Measurements from ENCODE around the gene MINDY1.
A peak's percentile ranks its signal among the peaks of the same experiment; 100 is the strongest.

MINDY1 gene, protein sequence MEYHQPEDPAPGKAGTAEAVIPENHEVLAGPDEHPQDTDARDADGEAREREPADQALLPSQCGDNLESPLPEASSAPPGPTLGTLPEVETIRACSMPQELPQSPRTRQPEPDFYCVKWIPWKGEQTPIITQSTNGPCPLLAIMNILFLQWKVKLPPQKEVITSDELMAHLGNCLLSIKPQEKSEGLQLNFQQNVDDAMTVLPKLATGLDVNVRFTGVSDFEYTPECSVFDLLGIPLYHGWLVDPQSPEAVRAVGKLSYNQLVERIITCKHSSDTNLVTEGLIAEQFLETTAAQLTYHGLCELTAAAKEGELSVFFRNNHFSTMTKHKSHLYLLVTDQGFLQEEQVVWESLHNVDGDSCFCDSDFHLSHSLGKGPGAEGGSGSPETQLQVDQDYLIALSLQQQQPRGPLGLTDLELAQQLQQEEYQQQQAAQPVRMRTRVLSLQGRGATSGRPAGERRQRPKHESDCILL

DNA sequence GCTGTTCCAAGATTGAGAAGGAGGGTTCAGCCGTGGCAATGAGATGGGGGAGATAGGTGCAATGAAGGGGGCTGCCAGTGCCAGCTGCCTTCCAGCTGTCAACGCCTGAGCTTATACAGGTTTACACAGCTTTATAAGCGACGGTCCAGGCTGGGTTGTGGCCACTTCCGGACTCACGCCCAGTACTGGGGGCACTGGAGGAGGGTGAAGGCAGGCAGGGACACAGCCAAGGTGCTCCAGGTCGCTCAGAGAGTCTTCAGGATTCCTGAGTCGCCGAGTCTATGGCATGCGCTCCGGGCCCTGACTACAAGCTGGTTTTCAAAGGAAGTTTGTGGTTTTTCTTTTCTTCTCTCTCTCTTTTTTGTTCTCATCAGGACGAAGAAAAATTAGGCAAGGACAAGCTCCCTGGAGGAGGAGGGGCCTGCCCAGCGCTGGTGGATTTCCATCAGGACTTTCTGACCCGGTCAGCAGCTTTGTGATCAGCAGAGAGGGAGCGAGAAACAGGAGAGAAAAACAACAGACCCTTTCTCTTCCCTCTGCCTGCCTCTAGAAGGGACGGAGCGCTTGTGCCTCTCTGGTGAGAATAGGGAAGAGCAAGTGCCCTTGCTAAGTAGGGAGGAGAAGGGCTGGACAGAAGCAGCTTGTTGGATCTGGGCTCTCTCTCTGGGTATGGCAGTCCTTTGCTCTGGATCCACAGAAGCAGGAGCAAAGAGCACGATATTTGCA lies at the start of gene MINDY1:
TSS of gene MINDY1 (minus strand) at position 576 of the 726 bp plus-strand sequence. CDS start 4,285 bp downstream, outside the sequence.
- DNase-seq: peak; percentile 41

DNA sequence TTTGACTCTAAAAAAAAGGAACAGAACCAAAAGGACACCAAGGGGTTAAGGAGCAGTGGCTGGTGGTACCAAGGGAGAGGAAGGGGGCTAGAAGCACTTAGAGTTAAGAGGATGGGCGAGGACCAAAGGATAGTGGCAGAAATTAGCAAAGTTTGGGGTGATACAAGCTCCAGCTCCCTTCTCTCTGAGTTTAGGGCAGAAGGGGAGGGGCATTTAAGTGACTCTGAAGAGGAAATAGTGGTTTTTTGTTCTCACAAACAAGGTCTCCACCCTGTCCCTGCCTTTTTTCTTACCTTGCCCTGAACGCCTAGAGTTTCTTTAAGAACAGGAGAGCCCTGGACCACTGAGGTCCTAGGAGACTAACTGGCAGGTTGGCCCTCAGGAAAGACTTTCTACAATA lies 49.4 kb upstream of the MINDY1 start:
- no peak for DNase-seq

DNA sequence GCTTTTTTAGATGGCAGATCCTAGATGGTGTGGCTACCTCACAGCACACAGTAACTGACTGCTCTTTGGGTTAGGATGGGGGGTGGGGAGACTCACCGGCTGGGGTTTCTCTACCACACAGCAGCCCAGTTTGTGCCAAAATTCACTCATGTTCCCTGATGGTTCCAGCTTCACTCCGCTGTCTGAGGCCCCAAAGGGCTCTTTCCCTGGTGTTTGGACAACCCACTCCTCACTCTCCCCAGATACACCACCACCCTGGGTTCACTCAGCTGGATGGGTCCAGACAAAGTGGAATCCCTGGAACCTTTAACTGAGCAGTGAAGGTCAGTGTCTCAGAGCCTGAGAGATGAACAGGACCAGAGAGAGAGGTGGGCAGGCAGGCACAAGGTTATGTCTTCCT lies 48.9 kb upstream of the MINDY1 start:
- no peak for DNase-seq

DNA sequence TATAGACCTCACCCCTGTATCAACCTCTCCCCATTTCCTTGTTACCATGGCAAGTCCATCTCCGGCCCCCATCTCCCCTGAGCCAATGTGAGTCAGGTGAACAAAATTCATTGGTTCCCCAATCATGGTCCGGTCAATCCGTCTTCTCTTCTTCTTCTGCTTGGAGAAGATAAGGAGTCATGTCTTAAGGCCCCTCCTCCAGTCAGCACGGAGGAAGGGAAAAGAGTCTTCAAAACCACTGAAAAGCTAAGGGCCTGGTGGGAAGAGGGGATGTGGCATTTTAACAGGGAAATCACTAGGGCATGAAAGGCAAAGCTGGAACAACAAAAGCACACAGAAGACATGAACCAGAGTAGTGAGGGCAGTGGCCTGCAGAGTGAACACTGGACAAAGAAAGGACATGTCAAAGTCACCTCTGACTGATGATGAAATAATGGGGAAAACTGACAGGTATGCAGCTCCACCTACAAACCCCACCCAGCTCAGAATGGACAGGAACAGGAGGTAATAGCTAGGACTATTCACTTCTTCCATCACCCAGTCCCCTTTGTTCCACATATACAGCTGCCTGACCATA lies 48.4 kb upstream of the MINDY1 start:
- no peak for DNase-seq

DNA sequence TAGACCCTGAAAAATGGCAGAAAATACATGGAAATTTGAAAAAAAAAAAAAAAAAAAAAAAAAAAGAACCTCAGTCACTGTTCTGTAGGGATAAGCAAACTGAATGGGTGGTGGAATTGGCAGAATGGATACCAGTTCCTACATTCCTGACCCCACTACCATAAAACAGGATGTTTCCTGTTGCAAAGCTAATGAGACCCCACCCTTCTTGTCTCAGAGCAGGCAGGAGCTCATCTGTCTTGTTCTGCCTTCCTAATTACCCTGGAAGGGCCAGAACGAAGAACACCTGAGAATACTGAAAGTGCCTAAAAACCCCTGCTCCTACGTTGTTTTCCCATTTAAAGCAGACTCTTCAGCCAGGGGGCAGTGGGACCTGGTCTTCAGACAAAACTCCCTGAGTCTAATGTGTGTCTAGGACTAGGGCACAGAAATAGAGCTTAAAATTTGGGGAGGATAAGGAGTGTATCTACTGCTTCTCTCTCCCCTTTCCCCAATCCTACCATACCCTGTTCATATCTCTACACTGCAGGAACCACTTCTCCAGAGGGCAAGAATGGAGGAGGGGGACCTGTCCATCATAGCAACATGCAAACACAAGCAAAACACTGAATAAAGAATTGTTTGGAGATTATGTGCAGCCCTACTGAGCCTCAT lies 44.8 kb upstream of the MINDY1 start:
- no peak for DNase-seq

DNA sequence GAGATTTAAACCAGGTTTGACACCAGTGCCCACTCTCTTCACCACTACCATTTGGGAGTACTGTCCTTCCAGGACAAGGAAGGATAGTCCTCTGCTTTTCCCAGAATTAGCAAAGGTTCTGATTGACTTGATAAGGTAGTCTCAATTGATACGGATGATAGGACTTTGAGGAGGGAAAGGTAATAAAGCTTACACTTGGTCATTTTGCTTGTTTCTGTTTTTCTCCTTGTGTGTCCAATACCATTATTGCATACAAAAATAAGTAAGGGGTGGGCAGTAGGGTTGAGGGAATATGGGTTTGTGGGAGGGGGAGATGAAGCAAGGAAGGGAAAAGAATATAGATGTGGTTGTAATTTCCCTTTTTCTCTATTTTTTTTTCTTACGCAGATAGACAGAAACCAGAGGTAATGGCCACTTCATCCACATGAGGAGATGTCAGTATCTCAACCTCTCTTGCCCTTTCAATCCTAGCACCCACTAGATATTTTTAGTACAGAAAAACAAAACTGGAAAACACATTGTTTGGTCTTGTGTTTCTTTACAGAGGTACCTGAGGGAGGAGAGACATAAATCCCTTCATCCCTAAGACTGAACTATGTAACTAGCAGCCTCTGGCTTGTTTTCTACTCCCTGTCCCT lies 43.5 kb upstream of the MINDY1 start:
- DNase-seq: no peak

DNA sequence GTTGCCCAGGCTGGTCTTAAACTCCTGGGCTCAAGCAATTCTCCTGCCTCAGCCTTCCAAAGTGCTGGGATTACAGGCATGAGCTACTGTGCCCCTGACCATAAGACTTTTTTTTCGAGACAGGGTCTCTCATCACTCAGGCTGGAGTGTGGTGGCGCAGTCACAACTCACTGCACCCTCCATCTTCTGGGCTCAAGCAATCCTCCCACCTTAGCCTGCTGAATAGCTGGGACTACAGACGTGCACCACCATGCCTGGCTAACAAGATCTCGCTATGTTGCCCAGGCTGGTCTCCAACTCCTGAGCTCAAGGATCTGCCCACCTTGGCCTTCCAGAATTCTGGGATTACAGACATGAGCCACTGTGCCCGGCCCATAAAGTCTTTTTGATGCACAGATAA lies 42.8 kb upstream of the MINDY1 start:
- no peak for DNase-seq

DNA sequence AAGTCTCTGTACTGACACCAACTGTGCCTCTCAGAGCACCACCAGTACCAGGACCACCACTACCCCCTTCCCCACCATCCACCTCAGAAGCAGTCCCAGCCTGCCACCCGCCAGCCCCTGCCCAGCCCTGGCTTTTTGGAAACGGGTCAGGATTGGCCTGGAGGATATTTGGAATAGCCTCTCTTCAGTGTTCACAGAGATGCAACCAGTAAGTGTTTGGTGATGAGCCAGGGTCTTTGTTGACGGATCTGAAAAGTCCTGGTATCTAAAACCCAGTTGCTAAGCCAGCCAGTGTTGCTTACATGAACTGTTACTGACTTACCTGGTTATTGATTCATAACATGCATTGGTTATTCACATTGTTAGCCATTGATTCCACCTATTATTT lies 41.9 kb upstream of the MINDY1 start:
- no peak for DNase-seq

DNA sequence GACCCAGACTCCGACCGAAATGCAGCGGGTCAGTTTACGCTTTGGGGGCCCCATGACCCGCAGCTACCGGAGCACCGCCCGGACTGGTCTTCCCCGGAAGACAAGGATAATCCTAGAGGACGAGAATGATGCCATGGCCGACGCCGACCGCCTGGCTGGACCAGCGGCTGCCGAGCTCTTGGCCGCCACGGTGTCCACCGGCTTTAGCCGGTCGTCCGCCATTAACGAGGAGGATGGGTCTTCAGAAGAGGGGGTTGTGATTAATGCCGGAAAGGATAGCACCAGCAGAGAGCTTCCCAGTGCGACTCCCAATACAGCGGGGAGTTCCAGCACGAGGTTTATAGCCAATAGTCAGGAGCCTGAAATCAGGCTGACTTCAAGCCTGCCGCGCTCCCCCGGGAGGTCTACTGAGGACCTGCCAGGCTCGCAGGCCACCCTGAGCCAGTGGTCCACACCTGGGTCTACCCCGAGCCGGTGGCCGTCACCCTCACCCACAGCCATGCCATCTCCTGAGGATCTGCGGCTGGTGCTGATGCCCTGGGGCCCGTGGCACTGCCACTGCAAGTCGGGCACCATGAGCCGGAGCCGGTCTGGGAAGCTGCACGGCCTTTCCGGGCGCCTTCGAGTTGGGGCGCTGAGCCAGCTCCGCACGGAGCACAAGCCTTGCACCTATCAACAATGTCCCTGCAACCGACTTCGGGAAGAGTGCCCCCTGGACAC lies 41.4 kb upstream of the MINDY1 start:
- peak; percentile 32 for DNase-seq

DNA sequence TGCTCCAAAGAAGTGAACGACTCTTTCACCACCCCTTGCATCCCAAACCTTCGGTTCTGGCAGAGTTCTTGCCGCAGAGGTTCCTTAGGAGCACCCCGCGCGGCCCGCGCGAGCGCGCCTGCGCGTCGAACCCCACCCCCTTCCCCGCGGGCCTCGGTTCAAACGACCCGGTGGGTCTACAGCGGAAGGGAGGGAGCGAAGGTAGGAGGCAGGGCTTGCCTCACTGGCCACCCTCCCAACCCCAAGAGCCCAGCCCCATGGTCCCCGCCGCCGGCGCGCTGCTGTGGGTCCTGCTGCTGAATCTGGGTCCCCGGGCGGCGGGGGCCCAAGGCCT lies 40.9 kb upstream of the MINDY1 start, which contains the start of gene C1orf56:
TSS of gene C1orf56 (plus strand) at position 161 of the 334 bp plus-strand sequence. CDS start at position 258, 97 bp downstream.
- peak; percentile 46 for DNase-seq

DNA sequence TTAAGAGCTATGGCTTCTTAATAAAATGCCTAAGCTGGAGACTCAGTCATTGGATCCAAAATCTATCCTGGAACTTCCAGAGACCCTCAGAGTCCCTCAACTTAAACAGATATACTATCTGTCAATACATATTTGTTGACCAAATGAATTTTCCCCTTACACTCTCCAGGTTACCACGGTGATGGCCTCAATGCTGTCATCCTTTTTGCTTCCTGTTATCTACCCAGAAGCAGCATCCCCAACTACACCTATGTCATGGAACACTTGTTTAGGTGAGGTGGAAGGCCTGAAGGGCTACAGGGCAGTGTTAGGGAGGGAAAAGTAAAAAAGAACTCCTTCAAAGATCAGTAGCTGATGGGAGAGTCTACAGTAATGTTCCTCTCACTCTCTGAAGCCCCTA lies 36.5 kb upstream of the MINDY1 start:
- no peak for DNase-seq

DNA sequence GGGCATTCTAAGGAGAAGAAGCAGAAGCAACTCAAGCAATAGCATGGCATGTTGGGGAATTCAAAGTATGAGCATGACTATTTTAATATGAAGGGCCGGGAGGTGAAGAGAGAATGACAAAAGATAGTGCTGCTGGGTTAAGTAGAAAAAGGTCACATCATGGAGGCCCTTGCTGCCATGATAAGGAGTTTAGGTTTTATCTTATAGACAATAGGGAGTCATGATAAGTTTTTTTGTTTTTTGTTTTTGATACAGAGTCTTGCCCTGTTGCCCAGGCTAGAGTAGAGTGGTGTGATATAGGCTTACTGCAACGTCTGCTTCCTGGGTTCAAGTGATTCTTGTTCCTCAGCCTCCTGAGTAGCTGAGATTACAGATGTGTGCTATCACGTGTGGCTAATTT lies 32.8 kb upstream of the MINDY1 start:
- no peak for DNase-seq

DNA sequence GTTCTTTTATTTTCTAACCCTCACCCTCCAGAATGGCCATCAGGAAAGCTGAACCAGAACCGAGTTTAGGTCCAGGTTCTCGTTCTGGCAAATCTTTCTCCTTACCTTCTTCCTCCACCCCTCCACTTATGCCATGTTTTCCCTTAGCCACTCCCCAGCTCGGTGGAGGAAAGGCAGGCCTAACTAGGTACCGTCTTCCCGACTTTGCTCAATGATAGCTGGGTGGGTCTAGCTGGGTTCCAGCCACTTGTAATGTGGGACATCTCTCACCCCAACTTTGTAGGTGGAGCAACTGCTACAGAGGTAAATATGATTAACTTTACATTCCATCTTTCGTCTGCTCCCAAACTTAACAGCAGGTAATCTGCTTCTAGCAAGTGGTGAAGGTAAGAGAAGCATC lies 30.3 kb upstream of the MINDY1 start:
- DNase-seq: no peak

DNA sequence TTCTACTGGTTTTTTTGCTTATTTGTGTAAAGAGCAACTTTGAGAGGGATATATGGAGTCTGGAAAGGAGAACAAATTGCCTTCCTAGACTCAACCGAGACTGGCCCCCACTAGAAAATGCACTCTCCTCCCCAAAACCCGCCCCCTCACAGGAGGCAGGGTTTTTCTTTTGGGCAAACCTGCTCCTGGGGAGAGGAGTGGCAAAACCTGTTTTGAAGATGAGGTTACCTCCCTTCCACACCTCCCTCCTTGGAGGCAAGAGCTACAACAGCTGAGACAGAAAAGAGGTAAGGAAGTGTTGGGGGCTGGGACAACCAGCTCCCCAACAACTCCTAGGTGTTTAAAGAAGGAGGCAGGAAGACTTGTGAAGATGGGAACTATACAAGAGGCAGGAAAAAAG lies 29.7 kb upstream of the MINDY1 start, which contains the start of gene BNIPL:
TSS of gene BNIPL (plus strand) at position 231 of the 400 bp plus-strand sequence. CDS start at position 371, 140 bp downstream.
- DNase-seq: no peak

DNA sequence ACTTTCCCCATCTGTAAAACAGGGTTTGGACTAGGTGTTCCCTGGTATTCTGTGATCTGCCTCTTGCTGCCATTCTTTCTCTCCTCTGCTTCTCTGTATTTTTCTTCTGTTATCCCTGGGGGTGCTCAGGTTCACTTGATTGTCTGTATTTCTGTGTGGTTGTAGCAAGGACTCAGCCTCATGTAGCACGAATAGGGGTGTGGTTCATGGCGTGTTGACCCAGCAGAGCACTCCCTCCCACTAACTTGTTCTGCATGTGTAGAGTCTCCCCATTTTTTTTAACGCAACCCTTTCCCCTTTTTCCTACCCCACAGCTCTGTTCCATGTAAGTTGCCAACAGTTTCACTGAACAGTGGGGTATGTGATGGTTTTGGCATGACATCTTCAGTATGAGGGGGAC lies 28.5 kb upstream of the MINDY1 start:
- no peak for DNase-seq

DNA sequence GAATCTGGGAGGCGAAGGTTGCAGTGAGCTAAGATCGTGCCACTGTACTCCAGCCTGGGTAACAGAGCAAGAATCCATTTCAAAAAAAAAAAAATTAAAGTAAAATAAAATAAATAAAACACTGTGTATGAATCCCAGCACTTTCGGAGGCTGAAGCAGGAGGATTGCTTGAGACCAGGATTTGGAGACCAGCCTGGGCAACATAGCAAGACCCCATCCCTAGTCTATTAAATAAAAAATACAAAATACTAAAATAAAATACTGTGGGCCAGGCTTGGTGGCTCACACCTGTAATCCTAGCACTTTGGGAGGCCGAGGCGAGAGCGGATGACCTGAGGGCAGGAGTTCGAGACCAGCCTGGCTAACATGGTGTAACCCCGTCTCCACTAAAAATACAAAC lies 25.5 kb upstream of the MINDY1 start:
- no peak for DNase-seq

DNA sequence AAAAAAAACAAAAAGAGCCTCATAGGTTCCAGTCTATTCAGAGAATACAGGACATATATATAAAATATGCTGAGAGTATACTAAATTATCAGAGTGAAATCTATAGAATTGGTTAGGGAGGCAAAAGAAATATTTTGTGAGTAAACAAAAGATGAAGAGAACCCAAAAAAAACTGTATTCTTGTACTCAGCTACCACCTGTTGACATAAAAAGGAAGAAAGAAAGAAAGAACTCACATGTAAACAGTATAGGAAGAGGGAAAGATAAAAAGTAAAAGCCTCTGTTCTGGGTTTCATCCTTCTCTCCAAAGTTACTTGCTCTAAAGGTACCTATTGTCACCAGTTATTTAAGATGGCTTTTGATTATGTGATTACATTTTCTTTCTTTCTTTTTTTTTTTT lies 19.8 kb upstream of the MINDY1 start:
- no peak for DNase-seq

DNA sequence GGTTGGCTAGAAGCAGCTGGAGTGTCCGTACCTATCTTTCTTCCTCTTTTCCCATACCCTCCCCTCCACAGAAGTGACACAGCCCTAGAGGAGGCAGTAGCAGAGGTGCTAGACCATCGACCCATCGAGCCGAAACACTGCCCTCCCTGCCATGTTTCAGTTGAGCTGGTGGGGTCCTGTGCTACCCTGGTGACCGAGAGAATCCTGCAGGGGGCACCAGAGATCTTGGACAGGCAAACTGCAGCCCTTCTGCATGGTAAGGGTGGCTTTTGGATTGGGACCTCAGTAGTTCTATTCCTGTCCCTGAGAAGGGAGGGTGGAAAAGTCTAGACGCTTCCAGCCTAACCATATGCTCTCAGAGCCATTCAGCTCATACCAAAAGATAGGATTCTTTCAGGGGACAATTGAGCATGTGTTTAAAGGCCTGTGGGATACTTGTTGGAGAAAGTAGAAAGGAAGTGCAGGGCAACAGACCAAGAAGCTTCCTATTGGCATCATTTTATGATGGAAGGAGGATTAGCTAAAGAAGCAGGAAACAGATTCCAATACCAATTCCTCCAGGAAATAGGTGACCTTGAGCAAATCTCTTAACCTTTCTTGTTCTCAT lies 17.9 kb upstream of the MINDY1 start:
- DNase-seq: no peak

DNA sequence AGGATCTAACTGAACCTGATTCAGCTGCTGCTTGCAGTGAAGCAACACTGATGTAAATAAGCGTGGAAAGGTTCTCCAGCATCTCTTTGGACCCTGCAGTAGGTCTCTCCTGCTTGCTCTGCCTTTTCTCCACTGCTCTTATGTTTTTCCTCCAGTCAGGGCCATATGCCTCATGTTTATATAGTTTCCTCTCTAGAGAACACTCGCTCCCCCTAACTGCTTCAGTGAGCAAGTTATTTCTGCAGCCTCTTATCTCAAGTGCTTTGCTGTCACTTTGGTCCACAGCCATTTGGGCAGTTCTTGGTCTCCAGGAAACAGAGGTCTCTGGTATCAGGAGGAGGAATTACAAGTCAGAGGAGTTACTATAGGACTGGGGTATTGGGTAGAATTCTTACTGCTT lies 6.8 kb upstream of the MINDY1 start:
- no peak for DNase-seq

DNA sequence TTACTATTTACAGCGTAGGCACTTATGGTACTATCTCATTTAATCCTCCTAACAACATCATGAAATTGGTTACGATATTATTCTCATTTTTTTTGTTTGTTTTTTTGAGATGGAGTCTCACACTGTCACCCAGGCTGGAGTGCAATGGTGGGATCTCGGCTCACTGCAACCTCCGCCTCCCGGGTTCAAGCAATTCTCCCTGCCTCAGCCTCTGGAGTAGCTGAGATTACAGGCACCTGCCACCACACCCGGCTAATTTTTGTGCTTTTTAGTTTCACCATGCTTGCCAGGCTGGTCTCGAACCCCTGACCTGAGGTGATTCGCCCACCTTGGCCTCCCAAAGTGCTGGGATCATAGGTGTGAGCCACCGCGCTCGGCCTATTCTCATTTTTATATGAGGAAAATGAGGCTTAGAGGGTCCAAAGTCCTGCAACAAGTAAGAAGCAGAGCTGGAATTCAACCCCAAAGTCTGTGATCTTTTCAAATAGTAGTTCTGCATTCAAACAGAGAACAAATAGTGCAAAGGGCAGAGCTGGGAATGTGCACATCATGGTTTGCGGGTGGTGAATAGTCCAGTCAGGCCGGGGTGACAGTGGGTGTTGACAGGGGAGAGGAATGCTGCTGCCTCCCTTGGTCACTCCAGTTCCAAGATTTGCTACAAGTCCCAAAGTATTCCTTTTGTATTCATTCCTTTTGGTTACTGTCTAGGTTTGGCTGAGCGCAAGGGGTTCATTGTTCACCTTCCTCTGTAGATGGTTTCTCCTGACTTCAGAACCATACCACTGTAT lies 6.2 kb upstream of the MINDY1 start:
- DNase-seq: no peak
